B cell (primary cell): ENCODE data around the gene CCR5AS.

Experiments
- ATAC-seq: fragments of 200-7000 bp; cut with Tn5 transposase; one replicate; pipeline ENCODE4 v1.10.0; 2021; ENCODE audit warnings: low read depth, mild to moderate bottlenecking, moderate number of reproducible peaks, moderate library complexity
- CTCF ChIA-PET: fragments of 350-600 bp; sonication (Branson Sonifier 250); formaldehyde crosslinking; loops from one replicate; lab custom pipeline; 2021; ENCODE audit warnings: antibody characterized with exemption, inconsistent platforms; lab: Charles Lee
- POLR2A ChIA-PET: fragments of 350-600 bp; sonication (Branson Sonifier 250); formaldehyde crosslinking; loops from one replicate; lab custom pipeline; 2021; ENCODE audit warnings: antibody characterized with exemption; lab: Charles Lee
- DNase-seq: peaks from one replicate; pipeline ENCODE4 v3.0.0; 2013
- H2AFZ ChIP-seq: 2 replicates; pipeline ENCODE4 v1.6.1; 2012; ENCODE audit warnings: mild to moderate bottlenecking, low read depth, low read length; ENCODE audit not compliant: insufficient read depth, poor library complexity, severe bottlenecking
- H3K27ac ChIP-seq, 2 donors: 1 replicate in 1 of 2; 2 replicates in 1 of 2; pipeline ENCODE4 v1.5.1; 2012 to 2013; ENCODE audit warnings: low read length in 2 of 2, mild to moderate bottlenecking in 2 of 2, moderate library complexity in 1 of 2
- H3K27me3 ChIP-seq, 4 experiments: fragments of 200-600 bp in 1 of 4; sonication (generic) in 1 of 4; replicated peaks in 1 of 4; 1 replicate in 2 of 4; 2 replicates in 2 of 4; pipeline versions ENCODE4 v1.6.1 to v1.7.0; 2013 to 2016; ENCODE audit warnings: low read length in 3 of 4, mild to moderate bottlenecking in 2 of 4, mixed read lengths in 1 of 4, moderate library complexity in 1 of 4; ENCODE audit not compliant: insufficient read depth in 4 of 4, control insufficient read depth in 3 of 4; ENCODE audit errors: control extremely low read depth in 1 of 4
- H3K36me3 ChIP-seq, 2 experiments: replicated peaks in 1 of 2; 1 replicate in 1 of 2; 2 replicates in 1 of 2; pipeline versions ENCODE4 v1.6.1 to v1.7.1; 2013; ENCODE audit warnings: low read length in 1 of 2; ENCODE audit not compliant: insufficient read depth in 2 of 2, control insufficient read depth in 1 of 2; ENCODE audit errors: control extremely low read depth in 1 of 2, extremely low read depth in 1 of 2
- H3K4me1 ChIP-seq, 2 donors: fragments of 200-600 bp in 1 of 2; sonication (generic) in 1 of 2; 1 replicate in 1 of 2; 2 replicates in 1 of 2; pipeline versions ENCODE4 v1.5.1 to v1.6.1; 2013 to 2017; ENCODE audit warnings: low read length in 2 of 2; ENCODE audit not compliant: control insufficient read depth in 2 of 2, insufficient read depth in 2 of 2
- H3K4me2 ChIP-seq: replicated peaks from 2 replicates; pipeline ENCODE3; 2012; ENCODE audit warnings: mild to moderate bottlenecking, low read depth, low read length; ENCODE audit not compliant: poor library complexity, severe bottlenecking
- H3K4me3 ChIP-seq, 5 experiments: fragments of 200-600 bp in 1 of 5; sonication (generic) in 1 of 5; 1 replicate in 3 of 5; 2 replicates in 2 of 5; pipeline versions ENCODE4 v1.5.1 to v1.7.0; 2011 to 2016; ENCODE audit warnings: low read length in 4 of 5, mild to moderate bottlenecking in 4 of 5, low read depth in 2 of 5, control low read depth in 1 of 5, moderate library complexity in 1 of 5; ENCODE audit not compliant: insufficient read depth in 1 of 5; ENCODE audit errors: control extremely low read depth in 1 of 5, extremely low read depth in 1 of 5
- H3K79me2 ChIP-seq: fragments of 200-600 bp; sonication (generic); one replicate; pipeline ENCODE4 v1.6.0; 2016; ENCODE audit warnings: low read length; ENCODE audit not compliant: control insufficient read depth, insufficient read depth
- H3K9ac ChIP-seq: fragments of 200-600 bp; sonication (generic); 2 replicates; pipeline ENCODE4 v1.6.1; 2017; ENCODE audit warnings: mild to moderate bottlenecking, low read length, moderate library complexity
- H3K9me3 ChIP-seq, 3 donors: one replicate each; pipeline versions ENCODE4 v1.6.1 to v1.7.1; 2013; ENCODE audit warnings: low read length in 2 of 3; ENCODE audit not compliant: control insufficient read depth in 2 of 3, insufficient read depth in 1 of 3; ENCODE audit errors: control extremely low read depth in 1 of 3
- H4K20me1 ChIP-seq: 2 replicates; pipeline ENCODE4 v1.6.0; 2012; ENCODE audit warnings: mild to moderate bottlenecking, low read length; ENCODE audit not compliant: insufficient read depth, control insufficient read depth, poor library complexity, severe bottlenecking
- H3K27ac Mint-ChIP-seq: one replicate; pipeline ENCODE4 v1.8.0; 2021; ENCODE audit warnings: mixed read lengths
- H3K27me3 Mint-ChIP-seq: one replicate; pipeline ENCODE4 v1.8.0; 2021; ENCODE audit warnings: mixed read lengths
- H3K4me1 Mint-ChIP-seq: one replicate; pipeline ENCODE4 v1.8.0; 2021; ENCODE audit warnings: mixed read lengths
- H3K4me3 Mint-ChIP-seq: one replicate; pipeline ENCODE4 v1.8.0; 2021; ENCODE audit warnings: mixed read lengths
- H3K9me3 Mint-ChIP-seq: one replicate; pipeline ENCODE4 v1.8.0; 2022; ENCODE audit warnings: mixed read lengths; ENCODE audit not compliant: insufficient read depth
- CTCF ChIP-seq: fragments of 200-600 bp; IDR thresholded peaks from one replicate; pipeline ENCODE4 v1.8.0; 2022; ENCODE audit warnings: antibody characterized with exemption, mild to moderate bottlenecking
- EZH2 ChIP-seq: IDR thresholded peaks from 2 replicates; pipeline ENCODE4 v1.6.1; 2012; ENCODE audit warnings: borderline replicate concordance, low read depth, mild to moderate bottlenecking, moderate library complexity, low read length; ENCODE audit not compliant: insufficient read depth, poor library complexity, severe bottlenecking
- WGBS: methylation state at CpG from one replicate; pipeline ENCODE4 v1.1.5; 2013; ENCODE audit warnings: missing lambda C conversion rate; ENCODE audit not compliant: insufficient coverage; 5-methylcytosine and 5-hydroxymethylcytosine counted together
- intact Hi-C: fragments of 100-400 bp; cut with micrococcal nuclease; formaldehyde crosslinking; loops from one replicate; pipeline ENCODE4 v1.10.0; 2022

The CCR5AS gene

GRCh38 chr3:46365041-46365440, 41.8 kb downstream of the CCR5AS start:
- peaks cover 47% of the 10 kb centered on the region for H3K4me1 Mint-ChIP-seq
- H3K36me3 ChIP-seq, result no peaks in the 10 kb centered on the region
- DNase-seq (no peak), ATAC-seq (no peak)
- no peaks in the 10 kb centered on the region for H4K20me1 ChIP-seq
- WGBS, result no CpG with 5 or more reads among the region's 4 CpGs
- H3K27me3 Mint-ChIP-seq, result no peaks in the 10 kb centered on the region
- H3K27ac ChIP-seq, result no peak overlapping the region
- H3K4me1 ChIP-seq, result peaks cover 21 to 45% of the 10 kb centered on the region in 2 donors
- H3K4me3 ChIP-seq, result no peak overlapping the region
- ChIA-PET CTCF (interaction anchor here (1.0 to 13.1 kb wide), 3 partner anchors 269 to 426 kb away, joined by 3 to 233 read pairs (median 4); no protein-coding TSS in a partner anchor), POLR2A (no interaction called here)
- intact Hi-C loops, result no loop called here
- H3K9me3 Mint-ChIP-seq, result no peaks in the 10 kb centered on the region
- H3K4me2 ChIP-seq, result no peak overlapping the region
- no peak overlapping the region for H3K27ac Mint-ChIP-seq
- H3K9ac ChIP-seq, result no peak overlapping the region
- no peak overlapping the region for H2AFZ ChIP-seq
- H3K79me2 ChIP-seq, result no peaks in the 10 kb centered on the region
- no peaks in the 10 kb centered on the region for H3K9me3 ChIP-seq
- TF ChIP-seq EZH2, result no peak
- TF ChIP-seq CTCF, result no peak
- H3K27me3 ChIP-seq, result no peaks in the 10 kb centered on the region
- H3K4me3 Mint-ChIP-seq, result no peak overlapping the region

DNA sequence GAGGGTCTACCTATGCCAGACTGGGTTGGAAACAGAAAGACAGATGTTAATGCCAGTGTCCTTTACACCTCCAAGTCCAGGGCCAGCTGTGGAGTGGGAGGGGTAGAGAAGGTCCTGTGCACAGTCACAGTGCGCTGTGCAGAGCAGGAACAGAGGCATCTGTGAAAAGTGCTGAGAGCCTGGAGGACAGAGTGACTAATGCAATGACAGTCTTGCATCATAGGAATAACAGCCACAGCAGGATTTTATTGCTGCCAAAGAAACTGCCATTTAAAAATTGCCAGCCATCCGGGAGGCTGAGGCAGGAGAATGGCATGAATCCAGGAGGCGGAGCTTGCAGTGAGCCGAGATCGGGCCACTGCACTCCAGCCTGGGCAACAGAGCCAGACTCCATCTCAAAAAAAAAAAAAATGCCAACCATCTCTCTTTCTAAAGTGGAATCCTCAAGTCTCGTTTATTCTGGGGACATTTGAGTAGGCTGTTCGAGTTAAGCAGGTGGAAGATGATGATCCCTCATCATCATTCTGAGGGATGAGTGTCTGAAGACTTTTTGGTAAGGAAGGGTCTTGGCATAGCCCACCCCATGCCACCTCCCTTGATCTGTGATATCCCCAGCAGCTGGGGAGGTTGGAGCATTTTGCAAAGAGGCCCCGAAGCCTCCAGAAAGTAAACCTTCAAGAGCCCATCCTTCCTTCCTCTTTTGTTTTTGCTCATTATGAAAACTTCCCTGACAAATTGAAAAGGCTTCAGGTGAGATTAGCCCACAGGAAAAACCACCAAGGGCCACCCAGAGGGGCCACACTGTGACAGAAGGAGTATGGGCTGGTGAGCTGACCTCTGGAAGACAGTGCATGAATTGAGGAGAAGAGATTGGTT, 45.2 kb downstream of the CCR5AS start:
- DNase-seq (no peak), ATAC-seq (no peak)
- H3K79me2 ChIP-seq, result no peaks in the 10 kb centered on the region
- peak overlapping the region in 1 of 2 donors; percentile 4 for H3K27ac ChIP-seq
- CTCF ChIA-PET, result interaction anchor here (2.3 to 2.7 kb wide), 2 partner anchors 7 to 9 kb away, joined by 6 to 14 read pairs; partner anchors contain the start of gene CCR5
- H3K36me3 ChIP-seq, result no peaks in the 10 kb centered on the region
- intact Hi-C loops, result loop anchor here (5.0 kb wide), 1 partner anchor 39 kb away; no protein-coding TSS in a partner anchor
- no peak overlapping the region for H3K9ac ChIP-seq
- H3K4me3 Mint-ChIP-seq, result no peak overlapping the region
- peaks cover 41% of the 10 kb centered on the region for H3K4me1 Mint-ChIP-seq
- H3K27ac Mint-ChIP-seq, result peak overlapping the region; percentile 73
- H3K27me3 Mint-ChIP-seq, result no peaks in the 10 kb centered on the region
- peak overlapping the region; percentile 32 for H3K4me2 ChIP-seq
- H4K20me1 ChIP-seq, result no peaks in the 10 kb centered on the region
- POLR2A ChIA-PET, result interaction anchor here (0.7 kb wide), 1 partner anchor 47 kb away, joined by 5 read pairs; no protein-coding TSS in a partner anchor
- peak overlapping the region; percentile 37 for H2AFZ ChIP-seq
- no peaks in the 10 kb centered on the region for H3K9me3 ChIP-seq
- no peak overlapping the region for H3K4me3 ChIP-seq
- 85% methylated on average over 4 of the region's 8 CpGs for WGBS
- H3K27me3 ChIP-seq, result no peaks in the 10 kb centered on the region
- no peaks in the 10 kb centered on the region for H3K9me3 Mint-ChIP-seq
- TF ChIP-seq CTCF (no peak), EZH2 (no peak)
- peaks cover 17 to 33% of the 10 kb centered on the region in 2 donors for H3K4me1 ChIP-seq
